ENCODE results near the gene ERC2.
A peak's percentile ranks its signal among the peaks of the same experiment; 100 is the strongest.

ERC2 gene

DNA sequence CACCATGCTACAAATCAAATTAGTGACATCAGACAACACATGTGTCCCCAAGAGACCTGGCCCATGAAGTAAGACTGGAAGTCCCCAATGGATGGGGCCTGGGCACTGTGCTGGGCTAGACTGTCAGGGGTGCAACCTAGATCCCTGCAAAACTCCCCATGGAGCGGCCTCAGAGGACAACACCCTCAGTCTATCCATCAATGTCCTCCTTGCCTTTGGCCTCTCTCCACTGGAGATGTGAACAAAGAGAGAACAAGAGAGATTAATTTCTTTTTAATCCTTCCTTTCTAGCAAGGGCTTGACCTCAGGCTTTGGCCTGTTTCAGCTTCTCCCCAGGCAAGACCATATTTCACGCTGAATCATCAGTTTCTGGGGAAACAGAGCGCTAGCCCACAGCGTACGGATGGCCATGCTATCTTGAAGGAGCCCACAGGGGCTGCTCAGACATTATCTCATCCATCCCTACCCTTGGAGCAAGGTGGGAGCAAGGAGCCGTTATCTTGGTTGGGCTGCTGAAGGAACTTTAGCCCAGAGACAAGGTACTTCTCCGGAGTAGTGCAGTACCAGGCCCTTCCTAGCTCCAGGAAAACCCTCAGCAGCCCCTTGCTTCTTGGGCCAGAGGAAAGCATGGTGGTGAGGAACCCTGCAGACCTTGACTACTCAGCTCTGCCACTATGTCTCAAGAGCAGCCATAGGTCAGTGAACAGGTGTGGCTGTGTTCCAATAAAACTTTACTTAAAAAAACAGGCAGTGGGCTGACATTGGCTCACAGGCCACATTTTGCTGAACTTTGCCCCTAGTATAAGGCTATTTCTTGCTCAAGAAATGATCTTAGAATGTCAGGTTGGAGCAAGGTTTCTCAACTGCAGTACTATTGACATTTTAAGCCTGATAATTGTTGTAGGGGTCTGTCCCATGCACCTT lies 908.5 kb downstream of the ERC2 start:
- Histone ChIP-seq H3K9ac (ENCODE audit: low read length) (no peak overlapping the region), H3K4me2 (ENCODE audit: low read length) (no peak overlapping the region), H3K4ac (ENCODE audit: low read depth, low read length) (no peak overlapping the region), H3K18ac (ENCODE audit: low read length) (no peak overlapping the region), H3K27ac (ENCODE audit: low read depth, low read length) (no peak overlapping the region), H3K4me1 (ENCODE audit: control insufficient read depth in 1 of 2, insufficient read depth in 2 of 2, low read length in 2 of 2) (peaks cover 4% of the 10 kb centered on the region in 2 experiments), H3K79me1 (ENCODE audit: low read length) (no peaks in the 10 kb centered on the region), H4K12ac (ENCODE audit: low read depth, low read length) (no peak overlapping the region), H3K23ac (ENCODE audit: low read length) (no peak overlapping the region), H3K27me3 (ENCODE audit: insufficient read depth, low read length) (no peaks in the 10 kb centered on the region), H2BK120ac (ENCODE audit: insufficient read depth, low read length, poor library complexity) (no peak overlapping the region), H3K4me3 (ENCODE audit: low read depth, low read length) (no peak overlapping the region), H4K8ac (ENCODE audit: low read depth, low read length) (no peak overlapping the region), H2BK12ac (ENCODE audit: low read length) (no peak overlapping the region), H3K36me3 (ENCODE audit: control insufficient read depth in 1 of 2, insufficient read depth in 2 of 2, low read length in 2 of 2) (no peaks in the 10 kb centered on the region), H3K9me3 (ENCODE audit: insufficient read depth, low read depth, low read length) (no peaks in the 10 kb centered on the region), H4K91ac (ENCODE audit: low read depth, low read length) (no peak overlapping the region), H3K79me2 (ENCODE audit: control insufficient read depth, insufficient read depth, low read length, poor library complexity) (no peaks in the 10 kb centered on the region), H2AFZ (ENCODE audit: insufficient read depth, low read length, poor library complexity) (no peak overlapping the region), H3K14ac (ENCODE audit: low read length) (no peak overlapping the region), H2BK5ac (ENCODE audit: low read depth, low read length, poor library complexity) (no peak overlapping the region), H2AK5ac (ENCODE audit: low read length) (no peak overlapping the region)
- DNase-seq: no peak
- no CpG with 5 or more reads among the region's 7 CpGs for WGBS (ENCODE audit: extremely low coverage, insufficient coverage, insufficient read length)

DNA sequence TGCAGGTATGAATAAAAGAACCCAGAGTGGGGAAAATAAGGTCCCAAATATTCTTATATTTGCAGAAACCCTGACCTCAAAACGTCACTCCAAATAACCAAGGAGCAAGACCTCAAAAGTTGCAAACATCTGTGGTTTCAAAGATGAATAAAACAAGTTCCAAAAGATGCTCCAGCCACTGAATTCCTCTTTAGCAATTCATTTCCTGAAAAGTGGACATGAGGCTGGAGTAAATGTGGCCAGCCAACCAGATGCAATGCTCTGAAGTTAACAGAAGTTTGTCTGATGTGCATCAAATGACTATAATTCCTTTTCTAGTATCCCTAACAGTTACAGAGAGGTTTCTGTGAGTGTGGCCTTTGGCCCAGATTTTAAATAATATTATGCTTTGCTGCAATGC lies 910.0 kb downstream of the ERC2 start:
- no peak for DNase-seq
- Histone ChIP-seq H3K79me2 (ENCODE audit: control insufficient read depth, insufficient read depth, low read length, poor library complexity) (no peaks in the 10 kb centered on the region), H3K4me1 (ENCODE audit: control insufficient read depth in 1 of 2, insufficient read depth in 2 of 2, low read length in 2 of 2) (peaks cover 4% of the 10 kb centered on the region in 2 experiments), H3K4ac (ENCODE audit: low read depth, low read length) (no peak overlapping the region), H4K12ac (ENCODE audit: low read depth, low read length) (no peak overlapping the region), H3K27ac (ENCODE audit: low read depth, low read length) (no peak overlapping the region), H4K8ac (ENCODE audit: low read depth, low read length) (no peak overlapping the region), H2BK120ac (ENCODE audit: insufficient read depth, low read length, poor library complexity) (no peak overlapping the region), H3K14ac (ENCODE audit: low read length) (no peak overlapping the region), H3K4me2 (ENCODE audit: low read length) (no peak overlapping the region), H4K91ac (ENCODE audit: low read depth, low read length) (no peak overlapping the region), H2BK5ac (ENCODE audit: low read depth, low read length, poor library complexity) (no peak overlapping the region), H2BK12ac (ENCODE audit: low read length) (no peak overlapping the region), H3K18ac (ENCODE audit: low read length) (no peak overlapping the region), H3K27me3 (ENCODE audit: insufficient read depth, low read length) (no peaks in the 10 kb centered on the region), H3K4me3 (ENCODE audit: low read depth, low read length) (no peak overlapping the region), H3K36me3 (ENCODE audit: control insufficient read depth in 1 of 2, insufficient read depth in 2 of 2, low read length in 2 of 2) (no peaks in the 10 kb centered on the region), H2AK5ac (ENCODE audit: low read length) (no peak overlapping the region), H3K9ac (ENCODE audit: low read length) (no peak overlapping the region), H3K23ac (ENCODE audit: low read length) (no peak overlapping the region), H2AFZ (ENCODE audit: insufficient read depth, low read length, poor library complexity) (no peak overlapping the region), H3K9me3 (ENCODE audit: insufficient read depth, low read depth, low read length) (no peaks in the 10 kb centered on the region), H3K79me1 (ENCODE audit: low read length) (no peaks in the 10 kb centered on the region)
- WGBS (ENCODE audit: extremely low coverage, insufficient coverage, insufficient read length): no CpG with 5 or more reads among the region's 1 CpG

DNA sequence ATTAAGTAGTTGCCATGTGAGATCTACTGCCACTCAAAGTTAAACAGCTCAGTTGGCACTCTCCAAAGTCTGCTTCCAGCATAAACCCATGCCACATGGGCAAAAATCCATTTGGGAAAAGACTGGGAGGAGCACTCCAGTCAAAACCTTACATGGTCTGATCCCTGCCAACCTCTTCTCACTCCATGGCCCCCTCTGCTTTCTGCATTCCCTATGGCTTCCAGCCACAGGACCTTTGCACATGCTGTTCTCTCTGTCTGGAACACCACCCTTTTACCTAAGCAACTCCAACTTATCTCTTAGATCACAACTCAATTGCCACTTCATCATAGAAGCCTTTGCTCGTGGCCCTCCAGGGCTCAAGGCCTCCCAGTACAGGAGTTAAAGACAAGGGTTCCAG lies 910.7 kb downstream of the ERC2 start:
- Histone ChIP-seq H2BK5ac (ENCODE audit: low read depth, low read length, poor library complexity) (no peak overlapping the region), H3K4me3 (ENCODE audit: low read depth, low read length) (no peak overlapping the region), H2BK12ac (ENCODE audit: low read length) (no peak overlapping the region), H3K9ac (ENCODE audit: low read length) (no peak overlapping the region), H3K23ac (ENCODE audit: low read length) (no peak overlapping the region), H2BK120ac (ENCODE audit: insufficient read depth, low read length, poor library complexity) (no peak overlapping the region), H3K14ac (ENCODE audit: low read length) (no peak overlapping the region), H4K8ac (ENCODE audit: low read depth, low read length) (no peak overlapping the region), H3K18ac (ENCODE audit: low read length) (no peak overlapping the region), H3K27ac (ENCODE audit: low read depth, low read length) (no peak overlapping the region), H4K12ac (ENCODE audit: low read depth, low read length) (no peak overlapping the region), H3K4ac (ENCODE audit: low read depth, low read length) (no peak overlapping the region), H3K36me3 (ENCODE audit: control insufficient read depth in 1 of 2, insufficient read depth in 2 of 2, low read length in 2 of 2) (no peaks in the 10 kb centered on the region), H3K9me3 (ENCODE audit: insufficient read depth, low read depth, low read length) (no peaks in the 10 kb centered on the region), H3K4me2 (ENCODE audit: low read length) (no peak overlapping the region), H3K79me2 (ENCODE audit: control insufficient read depth, insufficient read depth, low read length, poor library complexity) (no peaks in the 10 kb centered on the region), H2AFZ (ENCODE audit: insufficient read depth, low read length, poor library complexity) (no peak overlapping the region), H2AK5ac (ENCODE audit: low read length) (no peak overlapping the region), H3K4me1 (ENCODE audit: control insufficient read depth in 1 of 2, insufficient read depth in 2 of 2, low read length in 2 of 2) (peaks cover 4% of the 10 kb centered on the region in 2 experiments), H3K27me3 (ENCODE audit: insufficient read depth, low read length) (no peaks in the 10 kb centered on the region), H3K79me1 (ENCODE audit: low read length) (no peaks in the 10 kb centered on the region), H4K91ac (ENCODE audit: low read depth, low read length) (no peak overlapping the region)
- no CpG with 5 or more reads among the region's 1 CpG for WGBS (ENCODE audit: extremely low coverage, insufficient coverage, insufficient read length)
- DNase-seq: peak; percentile 36 to 61

DNA sequence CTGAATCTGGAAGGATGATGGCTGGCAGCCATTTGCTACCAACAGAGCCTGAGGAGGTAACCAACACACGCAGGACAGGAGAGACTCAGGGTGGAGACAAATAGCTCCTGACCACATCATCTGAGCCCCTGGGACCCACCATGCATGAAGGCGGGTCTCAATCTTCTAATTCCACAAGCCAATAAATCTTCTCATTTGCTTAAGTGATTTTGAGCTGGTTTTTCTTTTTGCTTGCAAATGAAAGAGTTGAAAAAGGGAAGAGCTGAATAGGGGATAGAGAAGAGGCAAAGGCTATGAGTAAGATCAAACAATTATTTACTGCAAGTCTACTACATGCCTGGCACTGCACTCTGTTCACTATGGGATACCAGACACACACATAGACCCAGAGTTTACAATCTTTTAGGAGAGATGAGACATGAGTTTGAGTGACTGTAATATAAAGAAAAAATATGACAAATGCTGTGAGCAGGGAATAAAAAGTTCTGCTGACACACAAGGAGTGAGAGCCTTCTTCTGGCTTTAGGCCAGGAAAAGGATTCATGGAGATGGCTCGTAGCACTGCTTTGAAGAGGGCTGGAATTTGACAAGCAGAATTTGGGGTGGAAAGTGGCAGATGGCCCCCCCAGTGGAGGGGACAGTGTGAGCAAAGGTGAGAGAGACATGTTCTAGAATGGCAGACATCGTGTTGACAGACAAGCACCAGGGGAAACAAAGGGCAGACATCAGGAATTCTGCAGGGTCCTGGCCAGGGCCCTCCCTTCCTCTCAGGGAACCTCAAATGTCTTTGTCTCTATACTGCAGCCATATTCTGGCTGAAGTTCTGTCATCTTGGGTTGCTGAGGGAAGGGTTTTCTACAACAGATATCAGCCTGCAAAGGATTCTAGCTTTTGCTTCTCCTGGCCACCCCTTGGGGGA lies 911.4 kb downstream of the ERC2 start:
- Histone ChIP-seq H3K14ac (ENCODE audit: low read length) (no peak overlapping the region), H2BK12ac (ENCODE audit: low read length) (no peak overlapping the region), H3K23ac (ENCODE audit: low read length) (no peak overlapping the region), H3K9ac (ENCODE audit: low read length) (no peak overlapping the region), H3K9me3 (ENCODE audit: insufficient read depth, low read depth, low read length) (no peaks in the 10 kb centered on the region), H3K4me3 (ENCODE audit: low read depth, low read length) (no peak overlapping the region), H3K4me2 (ENCODE audit: low read length) (no peak overlapping the region), H3K79me1 (ENCODE audit: low read length) (no peaks in the 10 kb centered on the region), H2AK5ac (ENCODE audit: low read length) (no peak overlapping the region), H3K36me3 (ENCODE audit: control insufficient read depth in 1 of 2, insufficient read depth in 2 of 2, low read length in 2 of 2) (no peaks in the 10 kb centered on the region), H2BK5ac (ENCODE audit: low read depth, low read length, poor library complexity) (no peak overlapping the region), H4K12ac (ENCODE audit: low read depth, low read length) (no peak overlapping the region), H3K79me2 (ENCODE audit: control insufficient read depth, insufficient read depth, low read length, poor library complexity) (no peaks in the 10 kb centered on the region), H3K4me1 (ENCODE audit: control insufficient read depth in 1 of 2, insufficient read depth in 2 of 2, low read length in 2 of 2) (peaks cover 4% of the 10 kb centered on the region in 2 experiments), H4K91ac (ENCODE audit: low read depth, low read length) (no peak overlapping the region), H3K27me3 (ENCODE audit: insufficient read depth, low read length) (no peaks in the 10 kb centered on the region), H3K27ac (ENCODE audit: low read depth, low read length) (no peak overlapping the region), H3K18ac (ENCODE audit: low read length) (no peak overlapping the region), H3K4ac (ENCODE audit: low read depth, low read length) (no peak overlapping the region), H2BK120ac (ENCODE audit: insufficient read depth, low read length, poor library complexity) (no peak overlapping the region), H2AFZ (ENCODE audit: insufficient read depth, low read length, poor library complexity) (no peak overlapping the region), H4K8ac (ENCODE audit: low read depth, low read length) (no peak overlapping the region)
- no CpG with 5 or more reads among the region's 4 CpGs for WGBS (ENCODE audit: extremely low coverage, insufficient coverage, insufficient read length)
- no peak for DNase-seq
